OCI-LY1 (cell line): ENCODE results near the gene CCL17.

Experiments
- H2AFZ ChIP-seq: fragments of 200-600 bp; sonication (generic), shearing (Covaris generic); 2 replicates; pipeline ENCODE4 v1.6.0; 2014; ENCODE audit warnings: antibody characterized with exemption, mild to moderate bottlenecking, low read length
- H3F3A ChIP-seq: fragments of 200-600 bp; sonication (generic), shearing (Covaris generic); 2 replicates; pipeline ENCODE4 v1.6.0; 2014; ENCODE audit warnings: mild to moderate bottlenecking, antibody characterized with exemption, low read length, moderate library complexity; ENCODE audit not compliant: insufficient read depth
- H3K27ac ChIP-seq: fragments of 200-600 bp; sonication (generic); 2 replicates; pipeline ENCODE4 v1.5.1; 2014; ENCODE audit warnings: low read length, mixed run types, mild to moderate bottlenecking, low read depth; ENCODE audit not compliant: poor library complexity, severe bottlenecking
- H3K27me3 ChIP-seq: fragments of 200-600 bp; sonication (generic); 2 replicates; pipeline ENCODE4 v1.6.0; 2014; ENCODE audit warnings: antibody characterized with exemption, mild to moderate bottlenecking, low read length, moderate library complexity; ENCODE audit not compliant: insufficient read depth
- H3K36me3 ChIP-seq: fragments of 200-600 bp; sonication (generic); 2 replicates; pipeline ENCODE4 v1.6.1; 2014; ENCODE audit warnings: mild to moderate bottlenecking, antibody characterized with exemption, low read length, moderate library complexity, mixed read lengths; ENCODE audit not compliant: insufficient read depth
- H3K4me1 ChIP-seq: fragments of 200-600 bp; sonication (generic); 2 replicates; pipeline ENCODE4 v1.5.1; 2014; ENCODE audit warnings: mild to moderate bottlenecking, low read length, moderate library complexity; ENCODE audit not compliant: insufficient read depth, severe bottlenecking
- H3K4me2 ChIP-seq: fragments of 200-600 bp; sonication (generic), shearing (Covaris generic); 2 replicates; pipeline ENCODE4 v1.6.1; 2014; ENCODE audit warnings: low read length
- H3K4me3 ChIP-seq: fragments of 200-600 bp; sonication (generic); 2 replicates; pipeline ENCODE4 v1.5.1; 2014; ENCODE audit warnings: low read length, low read depth, mild to moderate bottlenecking, mixed read lengths; ENCODE audit not compliant: poor library complexity, severe bottlenecking
- H3K79me2 ChIP-seq: fragments of 200-600 bp; shearing (Covaris generic); 2 replicates; pipeline ENCODE4 v1.6.1; 2016; ENCODE audit warnings: mixed run types, low read length, mixed read lengths; ENCODE audit not compliant: insufficient read depth
- H3K9ac ChIP-seq: fragments of 200-600 bp; sonication (generic), shearing (Covaris generic); 2 replicates; pipeline ENCODE4 v1.6.1; 2014; ENCODE audit warnings: mild to moderate bottlenecking, low read length, mixed read lengths
- H3K9me2 ChIP-seq: fragments of 200-600 bp; sonication (generic), shearing (Covaris generic); 2 replicates; pipeline ENCODE4 v1.6.1; 2014; ENCODE audit warnings: low read depth, mild to moderate bottlenecking, low read length, mixed read lengths
- H3K9me3 ChIP-seq: fragments of 200-600 bp; shearing (Covaris generic); 2 replicates; pipeline ENCODE4 v1.6.1; 2014; ENCODE audit warnings: low read length, mixed read lengths
- H4K20me1 ChIP-seq: fragments of 200-600 bp; sonication (generic), shearing (Covaris generic); 2 replicates; pipeline ENCODE4 v1.6.0; 2016; ENCODE audit warnings: mild to moderate bottlenecking, low read length; ENCODE audit not compliant: insufficient read depth
- CTCF ChIP-seq: fragments of 200-600 bp; sonication (generic), shearing (Covaris generic); IDR thresholded peaks from 2 replicates; pipeline ENCODE4 v1.5.1; 2017; ENCODE audit warnings: mild to moderate bottlenecking, antibody characterized with exemption, low read length, moderate library complexity, mixed read lengths
- EZH2 ChIP-seq: fragments of 200-600 bp; sonication (generic), shearing (Covaris generic); IDR thresholded peaks from 2 replicates; pipeline ENCODE4 v1.8.0; 2017; ENCODE audit warnings: borderline replicate concordance, mixed run types, mild to moderate bottlenecking, antibody characterized with exemption, low read length, moderate library complexity, mixed read lengths

CCL17 gene

GRCh38 chr16:57386381-57386951 is 18.1 kb upstream of the CCL17 start:
- no peaks in the 10 kb centered on the region for H3F3A ChIP-seq
- no peaks in the 10 kb centered on the region for H3K36me3 ChIP-seq
- H3K9me2 ChIP-seq = no peaks in the 10 kb centered on the region
- no peak for TF ChIP-seq CTCF
- no peaks in the 10 kb centered on the region for H3K9me3 ChIP-seq
- H3K4me3 ChIP-seq = no peak overlapping the region
- H2AFZ ChIP-seq = no peak overlapping the region
- H3K4me2 ChIP-seq = no peak overlapping the region
- no peaks in the 10 kb centered on the region for H3K4me1 ChIP-seq
- no peaks in the 10 kb centered on the region for H4K20me1 ChIP-seq
- no peak overlapping the region for H3K27ac ChIP-seq
- H3K27me3 ChIP-seq = peaks cover 13% of the 10 kb centered on the region
- no peaks in the 10 kb centered on the region for H3K79me2 ChIP-seq
- no peak overlapping the region for H3K9ac ChIP-seq

- Histone ChIP-seq H3K27me3 (peaks cover 7% of the 10 kb centered on the region; the same call in 1 of the 2 replicates), H3K9me3 (no peaks in the 10 kb centered on the region), H3K9me2 (no peaks in the 10 kb centered on the region), H3K4me3 (no peak overlapping the region), H3K4me2 (no peak overlapping the region), H3K4me1 (no peaks in the 10 kb centered on the region), H3F3A (no peaks in the 10 kb centered on the region), H2AFZ (no peak overlapping the region), H3K27ac (no peak overlapping the region), H3K79me2 (no peaks in the 10 kb centered on the region), H4K20me1 (no peaks in the 10 kb centered on the region), H3K36me3 (no peaks in the 10 kb centered on the region), H3K9ac (no peak overlapping the region)
- TF ChIP-seq EZH2 = no peak
- no peak for TF ChIP-seq CTCF
Observed at GRCh38 chr16:57387598-57388354, 16.8 kb upstream of the CCL17 start.

GRCh38 chr16:57388359-57389086 is 16.0 kb upstream of the CCL17 start:
- no peaks in the 10 kb centered on the region for H3K9me3 ChIP-seq
- TF ChIP-seq CTCF = no peak
- TF ChIP-seq EZH2 = no peak
- peaks cover 7% of the 10 kb centered on the region; the same call in 1 of the 2 replicates for H3K27me3 ChIP-seq
- no peak overlapping the region for H3K9ac ChIP-seq
- H3K27ac ChIP-seq = no peak overlapping the region
- no peaks in the 10 kb centered on the region for H3K4me1 ChIP-seq
- H4K20me1 ChIP-seq = no peaks in the 10 kb centered on the region
- H3K36me3 ChIP-seq = no peaks in the 10 kb centered on the region
- no peaks in the 10 kb centered on the region for H3K79me2 ChIP-seq
- H3F3A ChIP-seq = no peaks in the 10 kb centered on the region
- no peaks in the 10 kb centered on the region for H3K9me2 ChIP-seq
- H3K4me3 ChIP-seq = no peak overlapping the region
- no peak overlapping the region for H2AFZ ChIP-seq
- no peak overlapping the region for H3K4me2 ChIP-seq
